HG03103 (cell line): ENCODE measurements around the gene RUNX1.

Source experiments
- ATAC-seq: cut with Tn5 transposase; IDR thresholded peaks from one replicate; pipeline ENCODE4 v1.9.1; 2021; ENCODE audit warnings: low read depth; ENCODE audit not compliant: unreplicated experiment

RUNX1 gene

DNA sequence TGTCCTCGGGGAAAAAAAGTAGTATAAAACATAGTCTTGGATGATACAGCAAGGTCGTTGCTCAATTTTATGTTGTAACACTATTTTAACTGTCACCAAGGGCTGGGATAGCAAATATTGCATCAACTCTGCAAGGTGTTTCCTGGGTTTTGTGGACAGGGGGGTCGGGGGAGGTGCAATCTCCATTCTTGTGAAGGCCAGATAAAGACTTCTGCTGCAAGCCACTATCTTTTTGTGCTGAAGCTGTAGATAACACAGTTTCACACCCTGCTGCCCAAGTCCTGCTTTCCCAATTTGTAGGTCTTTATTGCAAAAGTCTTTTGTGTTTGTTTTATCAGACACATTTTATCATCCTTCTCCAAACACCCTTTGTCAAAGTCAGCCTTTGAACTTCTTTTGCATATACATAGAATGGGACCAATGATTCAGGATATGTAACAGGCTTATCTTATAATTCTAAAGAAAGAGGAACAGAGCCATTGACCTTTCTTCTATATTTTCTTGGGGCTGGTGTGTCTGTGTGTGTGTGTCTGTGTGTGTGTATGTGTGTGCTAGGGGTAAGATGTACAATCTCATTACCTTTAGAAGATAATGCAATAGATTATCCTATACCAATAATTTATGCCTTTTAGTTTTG lies 140.6 kb downstream of the RUNX1 start:
- no peak for ATAC-seq

DNA sequence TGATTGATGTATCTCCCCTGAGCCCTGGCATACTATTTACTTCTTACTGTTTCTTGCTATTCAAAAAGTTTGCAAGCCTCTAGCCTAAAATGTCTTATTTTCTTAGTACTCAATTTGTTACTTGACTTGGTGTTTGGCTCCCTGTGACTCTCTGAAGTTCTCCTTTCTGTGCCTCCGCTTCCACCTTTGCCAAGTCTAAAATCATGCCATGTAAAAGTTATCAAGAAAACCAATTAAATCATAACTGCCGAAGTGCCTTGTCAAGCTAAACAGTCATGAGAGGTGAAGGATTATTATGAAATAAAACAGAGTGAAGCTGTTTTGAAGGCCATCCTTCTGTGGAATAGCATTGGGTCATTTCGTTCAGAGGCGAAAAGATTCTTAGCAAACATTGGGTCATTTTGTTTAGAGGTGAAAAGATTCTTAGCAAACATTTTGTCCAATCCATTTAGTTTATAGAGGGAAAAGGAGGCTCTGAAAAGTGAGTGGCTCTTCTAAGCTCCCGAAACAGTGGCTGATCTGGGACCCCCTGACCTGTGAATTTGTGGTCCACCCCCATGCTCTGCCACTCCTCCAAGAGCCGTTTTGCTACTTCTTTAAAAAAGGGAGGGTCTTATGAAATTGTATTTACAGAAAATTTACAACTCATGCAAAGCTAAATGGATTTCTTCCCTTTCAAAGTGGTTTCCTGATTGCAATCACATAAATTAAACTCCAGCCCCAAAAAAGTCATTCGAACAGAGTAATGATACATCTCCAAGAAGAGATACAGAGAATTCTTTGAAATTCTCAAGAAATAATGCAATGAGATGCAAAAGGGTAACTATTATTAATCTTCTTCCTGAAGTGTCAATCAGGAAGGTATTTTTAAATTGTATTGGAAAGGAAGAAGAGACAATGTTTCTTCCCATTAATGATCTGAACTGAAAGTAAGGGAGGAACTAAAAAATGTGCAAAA lies 141.4 kb downstream of the RUNX1 start:
- ATAC-seq = no peak

DNA sequence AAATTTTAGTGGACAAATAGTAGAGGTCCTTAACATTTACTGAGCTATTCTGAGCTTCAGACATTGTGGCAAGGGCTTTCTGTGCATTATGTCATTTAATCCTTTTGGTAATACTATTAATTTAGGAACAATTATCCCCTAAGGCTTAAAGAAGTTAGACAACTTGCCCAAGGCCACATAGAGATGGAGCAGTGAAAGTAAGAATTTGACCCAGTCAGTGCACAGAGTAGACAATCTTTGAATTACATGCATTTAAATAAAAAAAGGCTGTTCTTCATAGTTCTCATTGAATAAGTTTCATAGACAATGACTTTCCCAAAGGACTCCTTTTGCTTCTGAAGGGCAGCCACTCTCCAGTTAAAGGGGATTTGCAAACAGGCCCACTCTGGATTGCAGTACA lies 142.7 kb downstream of the RUNX1 start:
- ATAC-seq = no peak

DNA sequence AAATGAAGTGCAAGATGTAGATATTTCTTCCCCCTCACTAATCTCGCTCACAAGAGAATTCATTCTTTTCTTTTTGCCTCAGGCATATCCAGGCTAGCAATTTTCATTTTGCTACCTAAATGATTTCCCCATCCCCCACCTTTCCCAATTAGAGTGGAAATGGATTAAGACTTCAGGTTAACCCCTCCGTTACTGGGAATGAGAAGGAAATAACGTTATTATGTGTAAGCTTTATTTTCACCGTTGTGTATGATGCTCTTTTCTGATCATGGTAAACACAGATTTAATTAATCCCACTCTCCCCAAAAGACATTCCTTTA lies 143.9 kb downstream of the RUNX1 start:
- no peak for ATAC-seq

DNA sequence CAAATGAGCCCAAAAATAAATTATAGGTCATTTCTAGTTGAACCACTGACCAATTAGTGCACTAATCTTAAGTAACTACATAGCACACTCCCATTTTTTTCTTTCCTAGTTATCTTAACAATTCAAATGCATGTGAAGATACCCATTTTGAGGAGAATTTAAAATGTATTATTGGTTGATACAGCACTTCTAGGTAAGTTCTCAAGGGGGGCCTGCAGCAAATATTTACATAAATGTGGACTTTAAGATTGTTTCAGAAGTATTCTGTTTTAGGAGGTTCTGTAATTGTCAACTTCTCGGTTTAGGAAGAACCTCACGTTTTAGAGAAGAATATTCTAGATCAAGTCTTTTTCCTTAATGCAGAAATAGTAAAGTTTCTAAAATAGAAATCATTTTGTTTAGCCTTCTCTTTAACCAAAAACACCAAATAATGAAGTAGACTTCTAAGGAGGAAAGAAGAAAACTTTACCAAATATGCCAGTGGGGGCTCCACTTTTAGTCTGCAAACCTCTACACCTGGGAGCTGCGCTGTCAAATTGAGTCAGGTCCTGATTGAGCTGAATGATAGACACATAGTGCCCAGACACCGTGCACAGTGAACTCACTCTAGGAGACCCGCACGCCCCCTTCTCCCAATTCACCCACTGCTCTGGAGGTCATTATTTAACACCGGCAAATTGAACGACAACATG lies 144.4 kb downstream of the RUNX1 start:
- ATAC-seq = no peak

DNA sequence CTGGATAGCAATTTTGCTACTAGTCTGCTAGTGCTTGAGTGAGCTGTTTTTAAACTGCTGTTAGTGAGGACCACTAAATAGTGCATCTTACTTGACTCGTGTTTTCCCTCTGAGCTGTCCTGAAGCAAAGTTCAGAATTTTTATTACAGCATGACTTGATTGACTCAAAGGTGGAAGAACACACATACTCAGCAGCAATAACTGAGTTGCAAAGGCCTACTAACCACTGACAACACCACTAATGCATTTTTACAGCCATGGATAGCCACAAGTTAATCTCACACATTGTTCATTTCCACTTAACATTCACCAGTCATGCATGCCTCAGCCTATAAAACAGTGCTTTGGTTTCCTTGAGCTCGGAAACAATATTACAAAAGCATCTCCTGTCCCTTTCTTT lies 148.7 kb downstream of the RUNX1 start:
- no peak for ATAC-seq

DNA sequence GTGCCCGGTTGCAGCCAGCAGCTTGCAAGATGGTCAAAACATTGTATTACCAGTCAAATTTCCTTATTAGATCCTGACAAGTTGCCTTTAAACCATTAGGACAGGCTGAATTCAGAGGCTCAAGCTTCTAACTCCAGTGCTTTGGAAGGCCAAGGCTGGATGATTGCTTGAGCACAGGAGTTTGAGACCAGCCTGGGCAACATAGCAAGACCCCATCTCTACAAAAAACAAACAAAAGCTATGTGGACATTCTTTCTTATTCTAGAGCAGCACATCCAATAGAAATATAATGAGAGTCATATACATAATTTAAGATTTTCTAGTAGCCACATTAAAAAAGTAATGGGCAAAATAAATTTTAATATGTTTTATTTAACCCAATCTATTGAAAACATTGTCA lies 149.3 kb downstream of the RUNX1 start:
- ATAC-seq = no peak

DNA sequence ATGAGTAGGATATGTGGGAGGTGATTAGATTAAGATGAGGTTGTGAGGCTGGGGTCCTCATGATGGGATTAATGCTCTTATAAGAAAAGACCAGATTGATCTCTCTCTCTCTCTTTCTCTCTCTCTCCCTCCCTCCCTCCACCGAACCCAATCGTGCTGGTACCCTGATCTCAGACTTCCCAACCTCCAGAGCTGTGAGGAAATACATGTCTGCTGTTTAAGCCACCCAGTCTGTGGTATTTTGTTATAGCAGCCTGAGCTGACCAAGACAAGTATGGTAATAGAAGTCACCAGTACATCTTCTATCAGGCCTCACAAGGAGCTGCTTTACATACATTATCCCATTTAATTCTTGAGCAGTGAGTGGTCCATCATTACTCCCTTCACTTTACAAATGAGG lies 149.8 kb downstream of the RUNX1 start:
- no peak for ATAC-seq

DNA sequence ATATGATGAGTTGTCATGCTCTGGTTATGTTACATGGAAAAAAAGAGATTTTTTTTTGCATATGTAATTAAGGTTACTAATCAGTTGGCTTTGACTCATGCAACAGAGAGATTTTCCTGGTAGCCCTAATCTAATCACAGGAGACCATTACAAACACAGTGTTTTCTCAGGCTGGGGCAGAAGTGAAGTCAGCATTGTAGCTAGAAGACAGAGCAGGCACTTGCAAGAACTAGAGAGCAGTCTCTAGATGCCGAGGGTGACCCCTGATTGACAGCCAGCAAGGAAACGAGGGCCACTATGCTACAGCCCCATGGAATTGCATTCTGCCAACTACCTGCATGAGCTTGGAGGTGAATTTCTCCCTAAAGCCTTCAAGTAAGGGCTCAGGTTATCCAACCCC lies 151.3 kb downstream of the RUNX1 start:
- ATAC-seq = no peak

DNA sequence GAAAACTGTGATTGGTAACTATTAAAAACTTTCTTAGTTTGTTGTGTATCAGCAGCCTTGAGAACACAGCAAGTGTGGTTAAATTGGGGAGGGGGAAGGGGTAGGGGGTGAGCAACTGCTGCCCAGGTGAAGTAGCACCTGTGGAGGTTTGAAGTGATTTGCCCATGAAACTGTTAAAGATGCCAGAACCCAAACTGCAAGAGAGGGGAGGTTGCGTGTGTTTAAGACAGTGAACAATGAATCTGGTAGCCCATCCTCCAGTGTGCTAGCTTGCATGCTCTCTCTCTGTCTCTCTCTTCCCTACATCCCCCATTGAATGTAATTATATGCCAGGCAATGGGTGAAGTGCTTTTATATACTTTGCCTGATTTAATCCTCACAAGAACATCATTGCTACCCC lies 154.7 kb downstream of the RUNX1 start:
- ATAC-seq = no peak

DNA sequence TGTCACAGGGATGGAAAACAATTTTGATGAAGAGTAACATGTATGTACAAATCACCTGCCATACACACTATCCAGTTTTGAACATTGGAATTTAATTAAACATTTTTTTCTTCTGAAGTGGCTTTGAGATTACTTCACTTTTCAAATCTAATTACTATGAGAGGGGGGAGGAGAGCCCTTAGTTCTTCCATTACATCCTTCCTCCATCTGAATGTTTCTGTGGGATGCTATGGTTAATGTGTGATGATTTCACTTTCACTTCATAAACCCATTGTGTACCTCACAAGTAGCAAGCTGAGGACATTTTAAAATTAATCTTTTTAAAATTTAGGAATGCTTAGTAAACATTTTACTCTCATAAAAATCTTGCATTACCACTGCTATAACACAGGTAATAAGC lies 156.9 kb downstream of the RUNX1 start:
- no peak for ATAC-seq

DNA sequence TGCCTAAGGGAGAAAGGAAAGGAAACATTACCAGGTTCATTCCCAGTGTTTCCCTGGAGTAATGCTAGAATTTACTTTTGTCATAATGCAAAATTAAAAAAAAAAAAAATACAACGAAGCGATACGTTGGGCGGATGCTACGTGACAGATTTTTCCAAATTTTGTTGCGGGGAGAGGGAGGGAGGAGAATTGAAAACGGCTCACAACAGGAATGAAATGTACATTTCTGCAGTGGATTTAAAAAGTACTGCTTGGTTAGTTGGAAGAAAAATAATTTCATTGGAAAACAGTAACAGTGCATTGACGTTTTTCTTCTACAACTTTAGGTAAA lies 157.5 kb downstream of the RUNX1 start:
- ATAC-seq = no peak

DNA sequence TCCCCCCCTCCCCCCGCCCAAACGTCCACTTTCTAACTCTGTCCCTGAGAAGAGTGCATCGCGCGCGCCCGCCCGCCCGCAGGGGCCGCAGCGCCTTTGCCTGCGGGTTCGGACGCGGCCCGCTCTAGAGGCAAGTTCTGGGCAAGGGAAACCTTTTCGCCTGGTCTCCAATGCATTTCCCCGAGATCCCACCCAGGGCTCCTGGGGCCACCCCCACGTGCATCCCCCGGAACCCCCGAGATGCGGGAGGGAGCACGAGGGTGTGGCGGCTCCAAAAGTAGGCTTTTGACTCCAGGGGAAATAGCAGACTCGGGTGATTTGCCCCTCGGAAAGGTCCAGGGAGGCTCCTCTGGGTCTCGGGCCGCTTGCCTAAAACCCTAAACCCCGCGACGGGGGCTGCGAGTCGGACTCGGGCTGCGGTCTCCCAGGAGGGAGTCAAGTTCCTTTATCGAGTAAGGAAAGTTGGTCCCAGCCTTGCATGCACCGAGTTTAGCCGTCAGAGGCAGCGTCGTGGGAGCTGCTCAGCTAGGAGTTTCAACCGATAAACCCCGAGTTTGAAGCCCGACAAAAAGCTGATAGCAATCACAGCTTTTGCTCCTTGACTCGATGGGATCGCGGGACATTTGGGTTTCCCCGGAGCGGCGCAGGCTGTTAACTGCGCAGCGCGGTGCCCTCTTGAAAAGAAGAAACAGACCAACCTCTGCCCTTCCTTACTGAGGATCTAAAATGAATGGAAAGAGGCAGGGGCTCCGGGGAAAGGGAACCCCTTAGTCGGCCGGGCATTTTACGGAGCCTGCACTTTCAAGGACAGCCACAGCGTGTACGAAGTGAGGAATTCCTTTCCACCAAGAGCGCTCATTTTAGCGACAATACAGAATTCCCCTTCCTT lies 158.1 kb downstream of the RUNX1 start:
- ATAC-seq = no peak

DNA sequence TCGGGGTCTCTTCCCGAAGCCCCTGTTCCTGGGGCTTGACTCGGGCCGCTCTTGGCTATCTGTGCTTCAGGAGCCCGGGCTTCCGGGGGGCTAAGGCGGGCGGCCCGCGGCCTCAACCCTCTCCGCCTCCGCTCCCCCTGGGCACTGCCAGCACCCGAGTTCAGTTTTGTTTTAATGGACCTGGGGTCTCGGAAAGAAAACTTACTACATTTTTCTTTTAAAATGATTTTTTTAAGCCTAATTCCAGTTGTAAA lies 158.7 kb downstream of the RUNX1 start:
- no peak for ATAC-seq

DNA sequence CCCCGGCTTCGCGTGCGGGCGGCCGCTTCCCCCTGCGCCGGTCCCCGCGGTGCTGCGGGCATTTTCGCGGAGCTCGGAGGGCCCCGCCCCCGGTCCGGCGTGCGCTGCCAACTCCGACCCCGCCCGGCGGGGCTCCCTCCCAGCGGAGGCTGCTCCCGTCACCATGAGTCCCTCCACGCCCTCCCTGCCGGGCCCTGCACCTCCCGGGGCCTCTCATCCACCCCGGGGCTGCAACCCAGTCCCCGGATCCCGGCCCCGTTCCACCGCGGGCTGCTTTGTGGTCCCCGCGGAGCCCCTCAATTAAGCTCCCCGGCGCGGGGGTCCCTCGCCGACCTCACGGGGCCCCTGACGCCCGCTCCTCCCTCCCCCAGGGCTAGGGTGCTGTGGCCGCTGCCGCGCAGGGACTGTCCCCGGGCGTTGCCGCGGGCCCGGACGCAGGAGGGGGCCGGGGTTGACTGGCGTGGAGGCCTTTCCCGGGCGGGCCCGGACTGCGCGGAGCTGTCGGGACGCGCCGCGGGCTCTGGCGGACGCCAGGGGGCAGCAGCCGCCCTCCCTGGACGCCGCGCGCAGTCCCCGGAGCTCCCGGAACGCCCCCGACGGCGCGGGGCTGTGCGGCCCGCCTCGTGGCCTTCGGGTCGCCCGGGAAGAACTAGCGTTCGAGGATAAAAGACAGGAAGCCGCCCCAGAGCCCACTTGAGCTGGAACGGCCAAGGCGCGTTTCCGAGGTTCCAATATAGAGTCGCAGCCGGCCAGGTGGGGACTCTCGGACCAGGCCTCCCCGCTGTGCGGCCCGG lies 159.2 kb downstream of the RUNX1 start:
- peak; percentile 37 for ATAC-seq

DNA sequence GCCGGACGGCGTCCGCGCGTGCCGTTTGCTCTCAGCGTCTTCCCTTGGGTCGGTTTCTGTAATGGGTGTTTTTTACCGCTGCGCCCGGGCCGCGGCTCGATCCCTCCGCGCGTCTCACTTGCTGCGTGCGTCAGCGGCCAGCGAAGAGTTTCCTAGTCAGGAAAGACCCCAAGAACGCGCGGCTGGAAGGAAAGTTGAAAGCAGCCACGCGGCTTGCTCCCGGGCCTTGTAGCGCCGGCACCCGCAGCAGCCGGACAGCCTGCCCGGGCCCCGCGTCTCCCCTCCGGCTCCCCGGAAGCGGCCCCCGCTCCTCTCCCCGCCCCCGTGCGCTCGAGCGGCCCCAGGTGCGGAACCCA lies 159.8 kb downstream of the RUNX1 start:
- ATAC-seq = peak; percentile 12

DNA sequence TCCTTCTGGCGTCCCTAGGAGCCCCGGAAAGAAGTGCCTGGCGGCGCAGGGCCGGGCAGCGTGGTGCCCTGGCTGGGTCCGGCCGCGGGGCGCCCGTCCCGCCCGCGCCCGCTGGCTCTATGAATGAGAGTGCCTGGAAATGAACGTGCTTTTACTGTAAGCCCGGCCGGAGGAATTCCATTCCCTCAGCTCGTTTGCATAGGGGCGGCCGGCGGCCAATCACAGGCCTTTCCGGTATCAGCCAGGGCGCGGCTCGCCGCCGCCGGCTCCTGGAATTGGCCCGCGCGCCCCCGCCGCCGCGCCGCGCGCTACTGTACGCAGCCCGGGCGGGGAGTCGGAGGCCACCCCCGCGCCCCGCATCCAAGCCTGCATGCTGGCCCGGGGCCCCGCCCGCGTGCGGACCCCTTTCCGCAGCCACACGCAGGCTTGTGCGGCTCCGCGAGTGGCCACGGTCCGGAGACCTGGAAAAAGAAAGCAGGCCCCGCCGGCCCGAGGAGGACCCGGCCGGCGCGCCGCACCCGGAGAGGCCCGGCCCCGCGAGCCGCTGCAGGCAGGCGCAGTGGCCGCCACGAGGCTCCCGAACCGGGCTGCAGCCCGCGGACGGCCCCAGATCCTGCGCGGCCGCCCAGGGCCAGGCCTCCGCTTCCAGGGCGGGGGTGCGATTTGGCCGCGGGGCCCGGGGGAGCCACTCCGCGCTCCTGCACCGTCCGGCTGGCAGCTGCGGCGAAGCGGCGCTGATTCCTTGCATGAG lies 160.4 kb downstream of the RUNX1 start:
- peak; percentile 47 for ATAC-seq

DNA sequence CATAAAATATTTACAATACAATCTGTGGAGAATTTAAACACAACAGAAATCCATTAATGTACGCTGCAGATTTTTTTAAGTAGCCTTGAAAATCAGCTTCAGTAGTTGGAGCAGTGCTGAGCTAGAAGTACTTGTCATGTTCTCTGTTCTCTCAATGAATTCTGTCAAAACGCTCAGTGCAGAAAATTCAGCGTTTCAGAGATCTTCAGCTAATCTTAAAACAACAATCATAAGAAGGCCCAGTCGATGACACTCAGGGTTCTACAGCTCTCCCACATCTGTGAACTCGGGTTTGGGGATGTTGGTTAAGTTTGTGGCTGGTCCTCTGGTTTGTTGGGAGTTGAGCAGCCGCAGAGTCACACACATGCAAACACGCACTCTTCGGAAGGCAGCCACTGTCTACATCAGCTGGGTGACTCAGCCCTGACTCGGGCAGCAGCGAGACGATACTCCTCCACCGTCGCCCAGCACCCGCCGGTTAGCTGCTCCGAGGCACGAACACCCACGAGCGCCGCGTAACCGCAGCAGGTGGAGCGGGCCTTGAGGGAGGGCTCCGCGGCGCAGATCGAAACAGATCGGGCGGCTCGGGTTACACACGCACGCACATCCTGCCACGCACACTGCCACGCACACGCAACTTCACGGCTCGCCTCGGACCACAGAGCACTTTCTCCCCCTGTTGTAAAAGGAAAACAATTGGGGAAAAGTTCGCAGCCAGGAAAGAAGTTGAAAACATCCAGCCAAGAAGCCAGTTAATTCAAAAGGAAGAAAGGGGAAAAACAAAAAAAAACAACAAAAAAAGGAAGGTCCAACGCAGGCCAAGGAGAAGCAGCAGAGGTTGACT lies 161.2 kb downstream of the RUNX1 start:
- peak; percentile 34 for ATAC-seq

DNA sequence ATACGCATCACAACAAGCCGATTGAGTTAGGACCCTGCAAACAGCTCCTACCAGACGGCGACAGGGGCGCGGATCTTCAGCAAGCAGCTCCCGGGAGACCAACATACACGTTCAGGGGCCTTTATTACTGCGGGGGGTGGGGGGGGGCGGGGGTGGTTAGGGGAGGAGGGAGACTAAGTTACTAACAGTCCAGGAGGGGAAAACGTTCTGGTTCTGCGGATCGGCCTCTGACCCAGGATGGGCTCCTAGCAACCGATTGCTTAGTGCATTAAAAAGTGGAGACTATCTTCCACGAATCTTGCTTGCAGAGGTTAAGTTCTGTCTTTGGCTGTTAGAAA lies 162.0 kb downstream of the RUNX1 start:
- no peak for ATAC-seq
